ENCODE data around the gene DOK6.

The DOK6 gene

GRCh38 chr18:69689121-69689759 is 288.6 kb downstream of the DOK6 start:
- peak; percentile 33 for DNase-seq (ENCODE audit: low spot score)

DNA sequence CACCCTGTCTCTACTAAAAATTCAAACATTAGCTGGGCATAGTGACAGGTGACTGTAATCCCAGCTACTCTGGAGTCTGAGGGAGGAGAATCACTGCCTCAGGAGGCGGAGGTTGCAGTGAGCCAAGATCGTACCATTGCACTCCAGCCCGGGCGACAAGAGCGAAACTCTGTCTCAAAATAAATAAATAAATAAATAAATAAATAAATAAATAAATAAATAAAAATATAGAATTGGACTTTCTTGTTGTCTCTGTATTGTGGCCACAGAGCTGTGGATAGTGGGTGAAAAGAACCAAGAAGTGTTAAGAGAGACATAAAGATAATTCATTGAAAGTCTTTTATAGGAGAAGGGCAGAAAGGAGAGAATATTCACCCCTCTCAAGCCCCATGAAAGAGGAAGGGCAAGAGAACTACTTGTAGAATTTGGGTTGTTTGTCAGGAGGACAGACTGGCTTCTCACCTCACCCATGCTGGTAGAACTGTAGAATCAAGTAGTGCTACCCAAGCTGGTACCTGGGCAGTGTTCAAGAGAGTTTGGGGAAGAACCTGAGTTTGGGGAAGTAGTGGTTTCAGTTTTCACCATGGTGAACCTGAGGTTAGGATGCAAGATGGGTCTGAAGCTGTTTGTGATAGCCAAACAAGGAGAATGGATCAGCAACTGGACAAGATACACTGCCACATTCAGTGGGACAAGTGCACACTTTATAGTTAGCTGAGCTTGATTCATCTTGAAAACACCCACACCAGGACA is 290.5 kb downstream of the DOK6 start:
- DNase-seq (ENCODE audit: low spot score), result no peak

- no peak for DNase-seq (ENCODE audit: low spot score)
Measured at GRCh38 chr18:69697069-69697468, 296.4 kb downstream of the DOK6 start.

- DNase-seq (ENCODE audit: low spot score), result no peak
Measured at GRCh38 chr18:69697689-69698088, 297.0 kb downstream of the DOK6 start.

DNA sequence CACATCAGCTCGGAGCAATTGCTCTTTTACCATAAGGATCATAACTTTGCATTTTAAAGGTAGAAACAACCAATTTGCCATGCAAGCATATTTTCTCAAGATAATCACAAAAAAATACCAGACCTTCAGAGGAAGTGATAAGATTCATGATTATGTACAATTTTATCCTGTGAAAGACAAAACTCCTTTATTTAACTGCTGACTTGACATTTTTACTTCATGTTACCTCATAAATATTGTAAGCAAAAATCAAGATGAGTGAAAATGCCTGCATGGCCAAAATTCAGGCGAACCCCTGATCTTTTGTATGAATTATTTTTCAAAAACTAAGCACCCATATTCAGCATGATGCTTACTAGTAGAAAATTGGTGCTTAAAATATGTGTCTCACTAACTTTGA is 300.6 kb downstream of the DOK6 start:
- DNase-seq (ENCODE audit: low spot score), result no peak

GRCh38 chr18:69703461-69703860 is 302.8 kb downstream of the DOK6 start:
- DNase-seq (ENCODE audit: low spot score), result no peak

GRCh38 chr18:69705987-69706386 is 305.3 kb downstream of the DOK6 start:
- DNase-seq (ENCODE audit: low spot score), result no peak

GRCh38 chr18:69708844-69709243 is 308.2 kb downstream of the DOK6 start:
- no peak for DNase-seq (ENCODE audit: low spot score)

DNA sequence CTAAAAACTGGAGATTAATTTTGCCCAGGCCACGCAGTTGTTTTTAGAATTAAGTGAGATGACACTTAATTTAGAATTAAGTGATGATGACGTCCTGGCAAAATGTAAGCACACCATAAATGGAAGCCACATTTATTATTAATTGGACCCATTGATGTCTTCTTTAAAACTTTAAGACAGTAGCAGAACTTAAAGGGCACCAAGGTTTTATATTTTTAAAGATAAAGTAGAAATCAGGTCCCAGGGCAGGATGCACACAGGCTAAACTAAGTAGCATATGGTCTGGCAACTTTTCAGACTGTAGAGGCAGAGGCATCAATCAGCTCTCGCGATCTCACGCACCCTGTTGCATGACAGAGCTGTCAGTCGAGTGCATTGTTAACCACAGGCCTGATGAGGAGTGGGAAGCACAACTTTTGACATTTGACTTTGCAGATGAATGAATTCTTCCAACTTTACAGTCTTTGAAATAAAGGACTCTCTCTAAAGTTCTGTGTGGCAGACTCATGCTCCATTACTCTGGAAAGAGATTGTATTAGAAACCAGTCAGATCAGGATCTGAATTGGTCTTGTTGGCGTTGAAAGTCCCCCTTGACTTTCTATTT is 314.6 kb downstream of the DOK6 start:
- DNase-seq (ENCODE audit: low spot score), result no peak

DNA sequence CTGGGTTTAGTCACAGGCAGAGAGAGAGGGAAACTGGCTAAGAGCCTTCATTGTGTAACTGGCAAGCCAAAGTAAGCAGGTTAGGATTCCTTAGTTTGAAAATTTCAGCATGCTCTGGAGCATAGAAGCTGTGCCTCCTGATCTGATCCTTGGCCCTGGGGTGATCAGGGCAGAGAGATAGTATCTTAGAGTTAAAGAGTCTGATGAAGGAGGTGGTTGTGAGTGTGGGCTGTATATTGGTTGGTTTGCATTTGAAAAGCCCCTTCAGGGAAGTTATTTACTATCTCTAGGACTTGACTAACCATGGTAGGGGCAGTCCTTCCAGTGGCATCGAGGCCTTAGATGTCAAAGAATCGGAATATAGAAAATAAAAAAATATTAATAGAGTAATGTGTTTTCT is 316.9 kb downstream of the DOK6 start:
- no peak for DNase-seq (ENCODE audit: low spot score)

DNA sequence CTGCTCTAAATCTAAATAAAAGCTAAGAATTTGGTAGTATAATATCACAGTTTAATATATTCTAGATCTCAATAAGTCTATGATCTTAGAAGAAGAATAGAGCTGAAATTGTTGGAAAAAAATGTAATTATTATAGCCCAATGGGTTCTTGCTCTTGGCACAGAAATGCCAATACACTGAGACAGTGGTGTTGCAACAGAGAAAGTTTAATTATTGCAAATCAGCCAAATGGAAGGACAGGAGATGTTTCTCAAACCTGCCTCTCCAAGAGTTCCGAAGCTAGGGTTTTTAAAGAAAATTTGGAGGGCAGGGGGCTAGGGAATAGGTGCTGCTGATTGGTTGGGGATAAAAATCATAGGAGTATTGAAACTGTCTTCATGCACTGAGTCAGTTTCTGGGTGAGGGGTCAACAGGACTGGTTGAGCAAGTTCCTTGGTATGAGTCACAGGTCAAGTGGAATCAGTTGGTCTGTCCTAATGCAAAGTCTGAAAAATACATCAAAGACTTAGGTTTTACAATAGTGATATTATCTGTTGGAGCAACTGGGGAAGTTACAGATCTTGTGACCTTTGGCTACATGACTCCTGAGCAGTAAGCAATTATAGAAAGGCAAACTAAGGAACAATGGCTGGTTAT is 318.3 kb downstream of the DOK6 start:
- DNase-seq (ENCODE audit: low spot score), result no peak

- DNase-seq (ENCODE audit: low spot score), result no peak
Measured at GRCh38 chr18:69720422-69720821, 319.7 kb downstream of the DOK6 start.

DNA sequence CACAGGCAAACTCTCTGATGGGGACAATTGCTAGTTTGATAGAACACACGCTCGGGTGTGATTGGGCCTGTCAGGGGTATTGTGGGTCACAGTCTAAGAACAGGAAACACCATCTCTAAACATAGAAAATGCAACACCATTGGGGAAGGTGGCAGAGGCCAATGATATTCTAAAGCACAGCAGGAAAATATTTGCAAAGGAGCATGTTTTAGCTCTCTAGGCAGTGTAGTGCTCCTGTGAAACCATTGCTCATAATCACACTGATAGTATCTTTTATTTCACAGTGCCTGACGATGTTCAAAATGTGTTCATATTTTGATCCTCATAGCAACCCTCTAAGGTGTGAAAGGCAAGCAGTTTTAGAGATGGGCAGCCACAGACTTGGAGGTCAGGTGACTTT is 322.7 kb downstream of the DOK6 start:
- no peak for DNase-seq (ENCODE audit: low spot score)

DNA sequence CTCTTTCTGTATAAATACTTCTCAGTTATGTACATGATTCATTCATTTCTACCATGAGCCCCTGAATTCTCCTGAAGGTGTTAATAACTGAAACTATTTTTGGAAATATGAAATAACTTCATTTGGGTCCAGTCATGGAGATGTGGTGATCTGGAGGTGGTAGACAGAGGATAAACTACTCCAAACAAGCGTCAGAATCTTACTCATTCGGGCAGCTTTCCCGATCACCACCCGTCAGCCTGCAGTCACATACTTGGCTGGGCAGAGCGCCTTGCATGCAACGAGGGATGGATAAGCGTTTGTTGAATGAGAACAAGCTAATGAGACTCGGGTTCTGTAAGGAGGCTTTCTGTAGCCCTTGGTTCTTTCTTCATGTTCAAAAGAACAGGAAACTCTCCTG is 324.3 kb downstream of the DOK6 start:
- DNase-seq (ENCODE audit: low spot score), result no peak

GRCh38 chr18:69725855-69726508 is 325.3 kb downstream of the DOK6 start:
- no peak for DNase-seq (ENCODE audit: low spot score)

DNA sequence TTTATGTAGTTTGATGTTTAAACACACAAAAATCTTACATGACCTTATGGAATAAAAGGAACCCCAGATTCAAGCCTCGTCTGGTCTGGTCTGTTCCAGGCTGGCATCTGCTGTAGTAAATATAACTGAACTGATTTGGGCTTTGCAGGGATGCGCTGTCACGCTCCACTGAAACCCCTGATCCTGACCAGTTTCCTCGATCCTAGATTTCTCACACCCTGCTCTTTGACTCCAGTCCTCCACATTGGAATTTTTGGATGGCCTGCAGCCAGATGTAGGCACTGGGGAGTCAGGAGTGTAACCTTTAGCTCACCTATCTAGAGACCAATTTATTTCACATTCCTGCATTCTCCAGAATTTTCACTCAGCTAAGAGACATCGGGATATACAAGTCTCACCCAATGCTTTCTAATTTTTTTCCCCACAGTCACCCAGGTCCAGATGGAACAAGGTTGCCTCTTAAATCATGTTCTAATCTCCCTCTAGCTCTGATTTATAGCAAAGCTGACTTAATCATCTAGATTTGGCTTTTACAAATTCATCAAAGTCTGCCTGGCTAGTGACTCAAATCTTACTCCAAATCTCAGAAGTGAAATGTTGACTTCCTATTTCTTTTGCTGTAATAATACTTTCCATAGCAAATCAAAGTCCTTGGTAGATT is 327.4 kb downstream of the DOK6 start:
- no peak for DNase-seq (ENCODE audit: low spot score)

DNA sequence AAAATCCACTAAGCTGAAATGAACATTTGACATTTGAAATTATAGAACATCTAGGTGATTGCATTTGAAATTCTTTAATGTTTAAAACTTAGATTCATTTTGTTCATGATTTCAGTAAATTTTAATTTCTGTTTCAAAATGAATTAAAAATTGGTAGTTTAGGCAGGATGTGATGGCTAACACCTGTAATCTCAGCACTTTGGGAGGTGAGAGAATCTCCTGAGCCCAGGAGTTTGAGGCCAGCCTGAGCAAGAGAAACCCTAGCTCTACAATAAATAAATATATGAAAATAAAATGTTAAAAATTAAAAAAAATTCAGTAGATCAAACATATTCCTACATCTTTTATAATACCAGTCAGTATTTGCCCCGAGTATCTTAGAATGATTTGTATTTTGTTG is 330.0 kb downstream of the DOK6 start:
- DNase-seq (ENCODE audit: low spot score), result no peak

- no peak for DNase-seq (ENCODE audit: low spot score)
Measured at GRCh38 chr18:69734536-69734935, 333.8 kb downstream of the DOK6 start.

GRCh38 chr18:69736730-69737129 is 336.0 kb downstream of the DOK6 start:
- DNase-seq (ENCODE audit: low spot score), result no peak

- no peak for DNase-seq (ENCODE audit: low spot score)
Measured at GRCh38 chr18:69737851-69738250, 337.2 kb downstream of the DOK6 start.

- no peak for DNase-seq (ENCODE audit: low spot score)
Measured at GRCh38 chr18:69747388-69747787, 346.7 kb downstream of the DOK6 start.

Measured in GM03348 (cell line).